Measurements from ENCODE around the gene LYST.

DNA sequence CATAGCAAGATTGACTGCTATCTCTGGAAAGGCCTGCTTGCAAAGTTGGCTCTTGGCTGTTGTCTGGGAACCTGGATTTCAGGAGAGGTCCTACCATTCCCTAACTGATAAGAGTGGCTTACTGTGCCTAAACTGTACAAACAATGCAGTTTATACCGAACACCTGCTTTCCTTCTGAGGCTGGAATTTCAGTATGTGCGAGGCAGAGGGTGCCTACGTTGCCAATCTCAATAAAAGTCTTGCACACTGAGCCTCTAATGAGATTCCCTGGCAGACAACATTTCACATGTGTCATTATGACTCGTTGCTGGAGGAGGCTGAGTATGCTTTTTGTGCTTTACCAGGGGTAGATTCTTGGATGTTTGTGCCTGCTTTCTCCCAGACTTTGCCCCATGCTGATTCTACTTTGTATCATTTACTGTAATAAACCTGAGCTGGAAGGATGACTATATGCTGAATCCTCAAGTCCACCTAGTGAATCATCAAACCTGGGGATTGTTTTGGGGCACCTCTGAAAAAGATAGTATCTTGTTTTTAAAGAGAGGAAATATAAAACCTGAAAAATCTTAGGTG, 158.2 kb downstream of the LYST start:
- TF ChIP-seq, protein P1, sequence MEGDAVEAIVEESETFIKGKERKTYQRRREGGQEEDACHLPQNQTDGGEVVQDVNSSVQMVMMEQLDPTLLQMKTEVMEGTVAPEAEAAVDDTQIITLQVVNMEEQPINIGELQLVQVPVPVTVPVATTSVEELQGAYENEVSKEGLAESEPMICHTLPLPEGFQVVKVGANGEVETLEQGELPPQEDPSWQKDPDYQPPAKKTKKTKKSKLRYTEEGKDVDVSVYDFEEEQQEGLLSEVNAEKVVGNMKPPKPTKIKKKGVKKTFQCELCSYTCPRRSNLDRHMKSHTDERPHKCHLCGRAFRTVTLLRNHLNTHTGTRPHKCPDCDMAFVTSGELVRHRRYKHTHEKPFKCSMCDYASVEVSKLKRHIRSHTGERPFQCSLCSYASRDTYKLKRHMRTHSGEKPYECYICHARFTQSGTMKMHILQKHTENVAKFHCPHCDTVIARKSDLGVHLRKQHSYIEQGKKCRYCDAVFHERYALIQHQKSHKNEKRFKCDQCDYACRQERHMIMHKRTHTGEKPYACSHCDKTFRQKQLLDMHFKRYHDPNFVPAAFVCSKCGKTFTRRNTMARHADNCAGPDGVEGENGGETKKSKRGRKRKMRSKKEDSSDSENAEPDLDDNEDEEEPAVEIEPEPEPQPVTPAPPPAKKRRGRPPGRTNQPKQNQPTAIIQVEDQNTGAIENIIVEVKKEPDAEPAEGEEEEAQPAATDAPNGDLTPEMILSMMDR (IDR thresholded peaks at IDR 0.05; ENCODE audit: low read depth, low read length, poor library complexity, severe bottlenecking), result no peak
- no peak for TF ChIP-seq EZH2phosphoT487 (IDR thresholded peaks at IDR 0.05; ENCODE audit: borderline replicate concordance, low read length)

All from DOHH2 (cell line).